WTC11 (cell line): ENCODE measurements around the gene HCN1.

Source experiments
- IRF2 ChIP-seq: sonication (generic); formaldehyde crosslinking; IDR thresholded peaks from 2 replicates; pipeline ENCODE4 v1.8.0; 2022; ENCODE audit warnings: low read depth, missing genetic modification reagents, borderline replicate concordance
- JUN ChIP-seq: sonication (generic); formaldehyde crosslinking; IDR thresholded peaks from 2 replicates; pipeline ENCODE4 v1.8.0; 2023; ENCODE audit warnings: mild to moderate bottlenecking, missing genetic modification reagents
- MXD4 ChIP-seq: fragments of 250-450 bp; sonication (Bioruptor Pico); IDR thresholded peaks from 2 replicates; pipeline ENCODE4 v1.8.0; 2021; ENCODE audit warnings: mild to moderate bottlenecking, moderate library complexity, borderline replicate concordance
- NR2C2 ChIP-seq: sonication (generic); formaldehyde crosslinking; IDR thresholded peaks from 2 replicates; pipeline ENCODE4 v1.8.0; 2022; ENCODE audit warnings: mild to moderate bottlenecking, missing genetic modification reagents
- TEAD4 ChIP-seq: sonication (generic); formaldehyde crosslinking; IDR thresholded peaks from 2 replicates; pipeline ENCODE4 v1.8.0; 2022; ENCODE audit warnings: mild to moderate bottlenecking, missing genetic modification reagents
- TF ChIP-seq, protein P1 (sequence below): sonication (generic); formaldehyde crosslinking; IDR thresholded peaks from 2 replicates; pipeline ENCODE4 v1.8.1; 2022; ENCODE audit warnings: mild to moderate bottlenecking, missing genetic modification reagents, moderate library complexity, borderline replicate concordance
- TF ChIP-seq, protein P2 (sequence below): sonication (generic); formaldehyde crosslinking; IDR thresholded peaks from 2 replicates; pipeline ENCODE4 v1.8.1; 2022; ENCODE audit warnings: low read depth, mild to moderate bottlenecking, moderate library complexity, missing genetic modification reagents, borderline replicate concordance
- TF ChIP-seq, protein P3 (sequence below): fragments of 200-600 bp; IDR thresholded peaks from 2 replicates; pipeline ENCODE4 v1.8.0; 2022; ENCODE audit warnings: antibody characterized with exemption
- TF ChIP-seq, protein P4 (sequence below): sonication (generic); formaldehyde crosslinking; IDR thresholded peaks from 2 replicates; pipeline ENCODE4 v1.8.1; 2023; ENCODE audit warnings: mild to moderate bottlenecking, moderate library complexity, missing genetic modification reagents

DNA sequence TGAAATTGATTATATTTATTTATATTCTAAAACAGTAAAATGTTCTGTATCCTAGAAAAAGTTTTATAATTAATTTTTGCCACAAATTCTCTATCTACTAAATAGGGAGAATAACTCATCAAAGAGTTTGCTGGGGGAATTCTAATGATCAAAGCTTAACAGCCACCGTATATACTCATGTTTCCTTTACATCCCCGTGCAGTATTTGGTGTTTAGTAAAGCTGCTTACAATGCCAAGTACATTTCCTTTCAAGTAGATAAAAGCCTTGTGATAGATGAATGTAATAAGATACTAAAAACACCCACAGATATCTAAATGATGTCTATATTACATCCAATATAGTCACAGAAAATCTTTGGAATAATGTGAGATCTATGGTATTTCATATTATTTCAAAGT is 312.2 kb downstream of the HCN1 start:
- TF ChIP-seq IRF2 (CRISPR knock-in tag) (no peak), NR2C2 (no peak), JUN (CRISPR knock-in tag) (no peak), MXD4 (CRISPR knock-in tag) (no peak), TEAD4 (CRISPR knock-in tag) (no peak)
- TF ChIP-seq, protein P1, sequence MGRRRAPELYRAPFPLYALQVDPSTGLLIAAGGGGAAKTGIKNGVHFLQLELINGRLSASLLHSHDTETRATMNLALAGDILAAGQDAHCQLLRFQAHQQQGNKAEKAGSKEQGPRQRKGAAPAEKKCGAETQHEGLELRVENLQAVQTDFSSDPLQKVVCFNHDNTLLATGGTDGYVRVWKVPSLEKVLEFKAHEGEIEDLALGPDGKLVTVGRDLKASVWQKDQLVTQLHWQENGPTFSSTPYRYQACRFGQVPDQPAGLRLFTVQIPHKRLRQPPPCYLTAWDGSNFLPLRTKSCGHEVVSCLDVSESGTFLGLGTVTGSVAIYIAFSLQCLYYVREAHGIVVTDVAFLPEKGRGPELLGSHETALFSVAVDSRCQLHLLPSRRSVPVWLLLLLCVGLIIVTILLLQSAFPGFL, result no peak
- TF ChIP-seq, protein P2, sequence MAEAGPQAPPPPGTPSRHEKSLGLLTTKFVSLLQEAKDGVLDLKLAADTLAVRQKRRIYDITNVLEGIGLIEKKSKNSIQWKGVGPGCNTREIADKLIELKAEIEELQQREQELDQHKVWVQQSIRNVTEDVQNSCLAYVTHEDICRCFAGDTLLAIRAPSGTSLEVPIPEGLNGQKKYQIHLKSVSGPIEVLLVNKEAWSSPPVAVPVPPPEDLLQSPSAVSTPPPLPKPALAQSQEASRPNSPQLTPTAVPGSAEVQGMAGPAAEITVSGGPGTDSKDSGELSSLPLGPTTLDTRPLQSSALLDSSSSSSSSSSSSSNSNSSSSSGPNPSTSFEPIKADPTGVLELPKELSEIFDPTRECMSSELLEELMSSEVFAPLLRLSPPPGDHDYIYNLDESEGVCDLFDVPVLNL (CRISPR knock-in tag), result no peak
- TF ChIP-seq, protein P3, sequence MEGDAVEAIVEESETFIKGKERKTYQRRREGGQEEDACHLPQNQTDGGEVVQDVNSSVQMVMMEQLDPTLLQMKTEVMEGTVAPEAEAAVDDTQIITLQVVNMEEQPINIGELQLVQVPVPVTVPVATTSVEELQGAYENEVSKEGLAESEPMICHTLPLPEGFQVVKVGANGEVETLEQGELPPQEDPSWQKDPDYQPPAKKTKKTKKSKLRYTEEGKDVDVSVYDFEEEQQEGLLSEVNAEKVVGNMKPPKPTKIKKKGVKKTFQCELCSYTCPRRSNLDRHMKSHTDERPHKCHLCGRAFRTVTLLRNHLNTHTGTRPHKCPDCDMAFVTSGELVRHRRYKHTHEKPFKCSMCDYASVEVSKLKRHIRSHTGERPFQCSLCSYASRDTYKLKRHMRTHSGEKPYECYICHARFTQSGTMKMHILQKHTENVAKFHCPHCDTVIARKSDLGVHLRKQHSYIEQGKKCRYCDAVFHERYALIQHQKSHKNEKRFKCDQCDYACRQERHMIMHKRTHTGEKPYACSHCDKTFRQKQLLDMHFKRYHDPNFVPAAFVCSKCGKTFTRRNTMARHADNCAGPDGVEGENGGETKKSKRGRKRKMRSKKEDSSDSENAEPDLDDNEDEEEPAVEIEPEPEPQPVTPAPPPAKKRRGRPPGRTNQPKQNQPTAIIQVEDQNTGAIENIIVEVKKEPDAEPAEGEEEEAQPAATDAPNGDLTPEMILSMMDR, result no peak
- TF ChIP-seq, protein P4, sequence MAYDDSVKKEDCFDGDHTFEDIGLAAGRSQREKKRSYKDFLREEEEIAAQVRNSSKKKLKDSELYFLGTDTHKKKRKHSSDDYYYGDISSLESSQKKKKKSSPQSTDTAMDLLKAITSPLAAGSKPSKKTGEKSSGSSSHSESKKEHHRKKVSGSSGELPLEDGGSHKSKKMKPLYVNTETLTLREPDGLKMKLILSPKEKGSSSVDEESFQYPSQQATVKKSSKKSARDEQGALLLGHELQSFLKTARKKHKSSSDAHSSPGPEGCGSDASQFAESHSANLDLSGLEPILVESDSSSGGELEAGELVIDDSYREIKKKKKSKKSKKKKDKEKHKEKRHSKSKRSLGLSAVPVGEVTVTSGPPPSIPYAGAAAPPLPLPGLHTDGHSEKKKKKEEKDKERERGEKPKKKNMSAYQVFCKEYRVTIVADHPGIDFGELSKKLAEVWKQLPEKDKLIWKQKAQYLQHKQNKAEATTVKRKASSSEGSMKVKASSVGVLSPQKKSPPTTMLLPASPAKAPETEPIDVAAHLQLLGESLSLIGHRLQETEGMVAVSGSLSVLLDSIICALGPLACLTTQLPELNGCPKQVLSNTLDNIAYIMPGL (CRISPR knock-in tag), result no peak
